GM12873 (cell line): ENCODE measurements around the gene FAM83B.

Experiments
- CTCF ChIP-seq: IDR thresholded peaks from 2 replicates; pipeline ENCODE4 v1.5.1; 2012; ENCODE audit warnings: low read depth, mild to moderate bottlenecking, moderate library complexity, low read length, control low read depth; ENCODE audit not compliant: insufficient read depth; ENCODE audit errors: missing control alignments

FAM83B gene

GRCh38 chr6:54987633-54988290, 141.2 kb downstream of the FAM83B start:
- no peak for TF ChIP-seq CTCF

GRCh38 chr6:54988576-54988975, 142.0 kb downstream of the FAM83B start:
- TF ChIP-seq CTCF, result no peak

GRCh38 chr6:54990001-54990400, 143.4 kb downstream of the FAM83B start:
- TF ChIP-seq CTCF, result no peak
